IMR-90 (cell line): Measurements from ENCODE around the gene MFAP4. TPM values are rescaled to one million over a fixed set of nuclear protein-coding genes. Genes with fewer than 3 reads are reported as not detected.
A peak's percentile ranks its signal among the peaks of the same experiment; 100 is the strongest.

Source experiments
- ATAC-seq: fragments of 200-7000 bp; cut with Tn5 transposase; 2 replicates; pipeline ENCODE4 v1.9.1; 2020; ENCODE audit warnings: low read depth, mild to moderate bottlenecking, moderate library complexity
- BruUV-seq: library from RNA; stranded (reverse); fragments of 400-500 nt; replicated peaks from 2 replicates; lab custom pipeline; 2021; lab: Mats Ljungman, UMichigan
- CTCF ChIA-PET: fragments of 300-600 bp; formaldehyde crosslinking; extraction: SDS; loops from one replicate; lab custom pipeline; 2021; ENCODE audit warnings: antibody characterized with exemption; lab: Yijun Ruan, JAX
- POLR2A ChIA-PET: fragments of 300-600 bp; sonication (Branson Sonifier 250); formaldehyde crosslinking; loops from one replicate; lab custom pipeline; 2022; ENCODE audit warnings: antibody characterized with exemption; ENCODE audit not compliant: unreplicated experiment; lab: Charles Lee
- DNase-seq: peaks from one replicate; pipeline ENCODE4 v3.0.0; 2013
- H2AFZ ChIP-seq: replicated peaks from 2 replicates; pipeline ENCODE3; 2013; ENCODE audit warnings: low read length, mild to moderate bottlenecking; ENCODE audit not compliant: poor library complexity
- H2AK5ac ChIP-seq: 2 replicates; pipeline ENCODE4 v1.6.1; 2013; ENCODE audit warnings: low read depth, low read length, inconsistent platforms
- H2AK9ac ChIP-seq: replicated peaks from 2 replicates; pipeline ENCODE3; 2013; ENCODE audit warnings: mild to moderate bottlenecking, low read depth, low read length, moderate library complexity; ENCODE audit not compliant: poor library complexity
- H2BK120ac ChIP-seq: 2 replicates; pipeline ENCODE4 v1.6.1; 2013; ENCODE audit warnings: low read depth, low read length, inconsistent platforms
- H2BK15ac ChIP-seq: 3 replicates; pipeline ENCODE4 v1.6.1; 2013; ENCODE audit warnings: low read depth, low read length, inconsistent platforms
- H2BK20ac ChIP-seq: 2 replicates; pipeline ENCODE4 v1.6.1; 2013; ENCODE audit warnings: low read depth, mild to moderate bottlenecking, inconsistent platforms, low read length, moderate library complexity
- H2BK5ac ChIP-seq: 2 replicates; pipeline ENCODE4 v1.6.1; 2013; ENCODE audit warnings: mild to moderate bottlenecking, low read depth, low read length, inconsistent platforms; ENCODE audit not compliant: poor library complexity, severe bottlenecking
- H3K14ac ChIP-seq: replicated peaks from 2 replicates; pipeline ENCODE4 v1.6.1; 2013; ENCODE audit warnings: low read depth, low read length, inconsistent platforms
- H3K18ac ChIP-seq: 2 replicates; pipeline ENCODE4 v1.6.1; 2013; ENCODE audit warnings: low read depth, low read length, control low read depth
- H3K23ac ChIP-seq: 2 replicates; pipeline ENCODE4 v1.6.1; 2013; ENCODE audit warnings: low read depth, low read length, inconsistent platforms
- H3K27ac ChIP-seq: 2 replicates; pipeline ENCODE4 v1.5.1; 2013; ENCODE audit warnings: mild to moderate bottlenecking, control low read depth, low read length; ENCODE audit not compliant: insufficient read depth
- H3K27me3 ChIP-seq: 2 replicates; pipeline ENCODE4 v1.6.1; 2013; ENCODE audit warnings: low read length; ENCODE audit not compliant: control insufficient read depth, insufficient read depth
- H3K36me3 ChIP-seq: 2 replicates; pipeline ENCODE4 v1.6.1; 2013; ENCODE audit warnings: low read length, mixed read lengths; ENCODE audit not compliant: control insufficient read depth, insufficient read depth
- H3K4ac ChIP-seq: 2 replicates; pipeline ENCODE4 v1.6.1; 2013; ENCODE audit warnings: low read depth, low read length, inconsistent platforms
- H3K4me1 ChIP-seq: 2 replicates; pipeline ENCODE4 v1.6.1; 2013; ENCODE audit warnings: low read length, mixed read lengths; ENCODE audit not compliant: control insufficient read depth, insufficient read depth
- H3K4me2 ChIP-seq: 2 replicates; pipeline ENCODE4 v1.6.1; 2013; ENCODE audit warnings: low read depth, mild to moderate bottlenecking, control low read depth, low read length, moderate library complexity
- H3K4me3 ChIP-seq: 2 replicates; pipeline ENCODE4 v1.5.1; 2013; ENCODE audit warnings: low read depth, mild to moderate bottlenecking, control low read depth, low read length, moderate library complexity; ENCODE audit not compliant: insufficient read depth
- H3K56ac ChIP-seq: 2 replicates; pipeline ENCODE4 v1.6.1; 2013; ENCODE audit warnings: low read length, inconsistent platforms; ENCODE audit not compliant: insufficient read depth; ENCODE audit errors: extremely low read depth
- H3K79me1 ChIP-seq, 2 experiments: 2 replicates each; pipeline ENCODE4 v1.6.1; 2013; ENCODE audit warnings: low read length in 2 of 2, inconsistent platforms in 1 of 2, low read depth in 1 of 2
- H3K9ac ChIP-seq: 2 replicates; pipeline ENCODE4 v1.6.1; 2013; ENCODE audit warnings: low read depth, low read length, control low read depth
- H3K9me1 ChIP-seq: 2 replicates; pipeline ENCODE4 v1.6.1; 2013; ENCODE audit warnings: low read length, inconsistent platforms; ENCODE audit not compliant: insufficient read depth
- H3K9me3 ChIP-seq: 2 replicates; pipeline ENCODE4 v1.6.1; 2013; ENCODE audit warnings: low read length; ENCODE audit not compliant: control insufficient read depth, insufficient read depth
- H4K20me1 ChIP-seq: 2 replicates; pipeline ENCODE4 v1.6.1; 2013; ENCODE audit warnings: low read length, inconsistent platforms; ENCODE audit not compliant: insufficient read depth
- H4K5ac ChIP-seq: 2 replicates; pipeline ENCODE4 v1.6.1; 2013; ENCODE audit warnings: mild to moderate bottlenecking, low read depth, low read length, control low read depth
- H4K8ac ChIP-seq, 2 experiments: 2 replicates each; pipeline ENCODE4 v1.6.1; 2013; ENCODE audit warnings: low read depth in 2 of 2, low read length in 2 of 2, control low read depth in 1 of 2, inconsistent platforms in 1 of 2
- H4K91ac ChIP-seq: 2 replicates; pipeline ENCODE4 v1.6.1; 2013; ENCODE audit warnings: low read depth, low read length, inconsistent platforms; ENCODE audit not compliant: insufficient read depth
- BHLHE40 ChIP-seq: fragments of 150-350 bp; IDR thresholded peaks from 2 replicates; pipeline ENCODE4 v1.6.1; 2016; ENCODE audit warnings: mild to moderate bottlenecking, low read depth, low read length
- CEBPB ChIP-seq: IDR thresholded peaks from 2 replicates; pipeline ENCODE4 v1.6.1; 2012; ENCODE audit warnings: low read depth, low read length, improper control_type of control experiment
- CHD1 ChIP-seq: IDR thresholded peaks from 2 replicates; pipeline ENCODE4 v1.6.1; 2012; ENCODE audit warnings: low read depth, low read length, improper control_type of control experiment
- CTCF ChIP-seq: conservative IDR thresholded peaks from 2 replicates; pipeline ENCODE4 v1.5.1; 2012; ENCODE audit warnings: mild to moderate bottlenecking, low read depth, low read length, improper control_type of control experiment
- FOS ChIP-seq: fragments of 150-350 bp; IDR thresholded peaks from 2 replicates; pipeline ENCODE4 v1.6.1; 2016; ENCODE audit warnings: low read depth, low read length
- MAFK ChIP-seq: IDR thresholded peaks from 2 replicates; pipeline ENCODE4 v1.6.1; 2012; ENCODE audit warnings: low read depth, low read length, improper control_type of control experiment
- MAZ ChIP-seq: IDR thresholded peaks from 2 replicates; pipeline ENCODE4 v1.6.1; 2012; ENCODE audit warnings: low read depth, mild to moderate bottlenecking, low read length, improper control_type of control experiment, moderate library complexity, borderline replicate concordance
- MXI1 ChIP-seq: IDR thresholded peaks from 2 replicates; pipeline ENCODE4 v1.6.1; 2012; ENCODE audit warnings: low read depth, mild to moderate bottlenecking, low read length, moderate library complexity, borderline replicate concordance
- NFE2L2 ChIP-seq: fragments of 150-350 bp; IDR thresholded peaks from 2 replicates; pipeline ENCODE4 v1.6.1; 2016; ENCODE audit warnings: low read depth, mild to moderate bottlenecking, low read length
- POLR2A ChIP-seq: IDR thresholded peaks from 2 replicates; pipeline ENCODE4 v1.6.1; 2012; ENCODE audit warnings: mild to moderate bottlenecking, low read depth, low read length
- RAD21 ChIP-seq: IDR thresholded peaks from 2 replicates; pipeline ENCODE4 v1.6.1; 2012; ENCODE audit warnings: low read length, improper control_type of control experiment
- RCOR1 ChIP-seq: IDR thresholded peaks from 2 replicates; pipeline ENCODE4 v1.6.1; 2012; ENCODE audit warnings: mild to moderate bottlenecking, low read length, improper control_type of control experiment; ENCODE audit not compliant: insufficient replicate concordance
- RFX5 ChIP-seq: IDR thresholded peaks from 2 replicates; pipeline ENCODE4 v1.8.0; 2012; ENCODE audit warnings: low read depth, mild to moderate bottlenecking, low read length, moderate library complexity
- SMC3 ChIP-seq: fragments of 150-350 bp; IDR thresholded peaks from 2 replicates; pipeline ENCODE4 v1.6.1; 2016; ENCODE audit warnings: low read depth, mild to moderate bottlenecking, antibody characterized with exemption, low read length, moderate library complexity
- USF2 ChIP-seq: fragments of 150-350 bp; IDR thresholded peaks from 2 replicates; pipeline ENCODE4 v1.6.1; 2017; ENCODE audit warnings: mild to moderate bottlenecking, antibody characterized with exemption, low read length, low read depth
- WGBS, 2 experiments: methylation state at CpG; one replicate each; pipeline versions ENCODE4 v1.1.5 to v1.1.7; 2013; ENCODE audit warnings: missing lambda C conversion rate in 2 of 2; ENCODE audit not compliant: insufficient read length in 1 of 2; ENCODE audit errors: extremely low coverage in 2 of 2; 5-methylcytosine and 5-hydroxymethylcytosine counted together
- dilution Hi-C: fragments of 300-500 bp; cut with HindIII; formaldehyde crosslinking; loops from one replicate; pipeline ENCODE4 v1.14.3; 2018; ENCODE audit warnings: low sequenced_read_pairs; ENCODE audit not compliant: unreplicated experiment
- in situ Hi-C: fragments of 300-500 bp; cut with MboI; formaldehyde crosslinking; loops from 3 replicates; pipeline ENCODE4 v1.14.3; 2019; ENCODE audit warnings: low sequenced_read_pairs, inconsistent platforms, mixed read lengths
- intact Hi-C: fragments of 100-400 bp; cut with micrococcal nuclease; formaldehyde crosslinking; loops from 2 replicates; pipeline ENCODE4 v1.10.0; 2022
- polyA plus RNA-seq, 3 experiments: library from polyadenylated mRNA; depleted of rRNA; stranded (reverse); fragments of >200 nt; gene quantifications; 2 replicates each; pipeline ENCODE4 v1.2.3, GENCODE V29; 2012; ENCODE audit warnings: low replicate concordance in 1 of 3
- total RNA-seq: library from RNA; depleted of rRNA; stranded (reverse); fragments of >200 nt; gene quantifications from 2 replicates; pipeline ENCODE4 v1.2.3, GENCODE V29; 2012

MFAP4 gene
- total and polyA plus RNA-seq, 2 of the 4 experiments (the other 2 are of a cell fraction) = 7.0 to 71.6 TPM

- WGBS, 2 experiments = 95% methylated on average over 7 of the region's 13 CpGs; no CpG with 5 or more reads in 1 of the 2 experiments
- Histone ChIP-seq H4K20me1 (peaks cover 8% of the 10 kb centered on the region), H4K91ac (no peak overlapping the region; the same call in 1 of the 2 replicates), H2AK9ac (peak overlapping the region; percentile 70), H4K5ac (no peak overlapping the region), H2BK15ac (no peak overlapping the region), H3K4me2 (no peak overlapping the region), H3K4ac (peak overlapping the region; percentile 87), H3K23ac (no peak overlapping the region), H2AK5ac (peak overlapping the region; percentile 53), H3K27me3 (no peaks in the 10 kb centered on the region), H2AFZ (no peak overlapping the region), H2BK5ac (peak overlapping the region; percentile 58), H4K8ac (no peak overlapping the region; a peak in 1 of 4 replicates), H3K4me3 (no peak overlapping the region), H3K27ac (no peak overlapping the region), H3K4me1 (peaks cover 26% of the 10 kb centered on the region), H3K9me3 (no peaks in the 10 kb centered on the region), H3K36me3 (no peaks in the 10 kb centered on the region), H2BK20ac (no peak overlapping the region), H2BK120ac (0 out of 2 replicates have a peak overlapping the region, but pooled peaks have one; percentile 80), H3K9ac (no peak overlapping the region), H3K14ac (peak overlapping the region; percentile 77), H3K18ac (no peak overlapping the region; the same call in 1 of the 2 replicates), H3K79me1 (peaks cover 0 to 4% of the 10 kb centered on the region in 2 experiments; a peak in 1 of 4 replicates), H3K56ac (no peak overlapping the region), H3K9me1 (peaks cover 24% of the 10 kb centered on the region)
- CTCF ChIA-PET = interaction anchor here (0.8 kb wide), 1 partner anchor 11 kb away, joined by 3 read pairs; no protein-coding TSS in a partner anchor
- DNase-seq (no peak), ATAC-seq (no peak)
- in situ Hi-C loops = no loop called here
- POLR2A ChIA-PET = no interaction called here
- BruUV-seq = no TSS peak
- intact Hi-C loops = no loop called here
- dilution Hi-C loops = no loop called here
- TF ChIP-seq RAD21 (no peak), CHD1 (no peak), SMC3 (no peak), CTCF (no peak), MAZ (no peak), POLR2A (no peak), USF2 (no peak), RFX5 (no peak), NFE2L2 (no peak), BHLHE40 (no peak), RCOR1 (no peak), CEBPB (no peak), FOS (no peak), MXI1 (no peak), MAFK (no peak)
Observed at GRCh38 chr17:19345486-19346350, 41.3 kb downstream of the MFAP4 start.
